Ovary (tissue), 9 donors: ENCODE measurements around the gene RYR3. TPM values are rescaled to one million over a fixed set of nuclear protein-coding genes. Genes with fewer than 3 reads are reported as not detected.

Source experiments
- DNase-seq, 5 donors: peaks; one replicate each; pipeline ENCODE4 v3.0.0-alpha.2; 2019 to 2020
- H3K27ac ChIP-seq, 2 donors: fragments of 200-600 bp; one replicate each; pipeline versions ENCODE4 v1.5.1 to v1.8.0; 2019 to 2022
- H3K27me3 ChIP-seq: fragments of 200-600 bp; one replicate; pipeline ENCODE4 v1.8.0; 2022
- H3K36me3 ChIP-seq: fragments of 200-600 bp; sonication (generic); one replicate; pipeline ENCODE4 v1.5.1; 2019
- H3K4me1 ChIP-seq: one replicate; pipeline ENCODE4 v1.8.1; 2013; ENCODE audit warnings: mild to moderate bottlenecking, moderate library complexity; ENCODE audit not compliant: insufficient read depth
- H3K4me3 ChIP-seq: fragments of 200-600 bp; sonication (generic); one replicate; pipeline ENCODE4 v1.5.1; 2017
- H3K9me3 ChIP-seq, 2 donors: fragments of 200-600 bp in 1 of 2; sonication (generic) in 1 of 2; one replicate each; pipeline versions ENCODE4 v1.5.1 to v1.8.1; 2013 to 2019; ENCODE audit warnings: mild to moderate bottlenecking in 1 of 2, moderate library complexity in 1 of 2
- EP300 ChIP-seq: sonication (generic); formaldehyde crosslinking; IDR thresholded peaks from one replicate; pipeline ENCODE4 v1.6.1; 2017; ENCODE audit warnings: antibody characterized with exemption
- POLR2A ChIP-seq: fragments of 450-650 bp; IDR thresholded peaks from one replicate; pipeline ENCODE4 v1.6.1; 2017; ENCODE audit warnings: antibody characterized with exemption, mild to moderate bottlenecking, moderate library complexity
- WGBS, 3 donors: extraction: QIAGEN DNeasy Blood & Tissue Kit in 1 of 3; methylation state at CpG; one replicate each; pipeline versions ENCODE4 v1.1.5 to v1.1.7; 2013 to 2017; 5-methylcytosine and 5-hydroxymethylcytosine counted together
- intact Hi-C, 4 donors: fragments of 100-400 bp; cut with DNase I; formaldehyde crosslinking; loops; one replicate each; pipeline versions ENCODE4 v1.11.0 to v1.15.1; 2022 to 2023
- polyA plus RNA-seq, 2 donors: library from polyadenylated mRNA; stranded (reverse); fragments of 200-250 nt in 1 of 2; fragments of 350-450 nt in 1 of 2; fragmentation: Illumina TruSeq in 1 of 2; extraction: RNeasy Lipid Tissue Mini Kit (QIAGEN cat#74804) in 1 of 2; gene quantifications; one replicate each; pipeline ENCODE4 v1.2.3, GENCODE V29; 2013 to 2014
- total RNA-seq, 7 donors: library from RNA; depleted of rRNA in 2 of 7; stranded (reverse); fragments of >200 nt in 2 of 7; fragmentation: NEBNext Ultra II Directional in 3 of 7; extraction: Animal tissue kit (Norgen Biotek cat#: 25700) in 3 of 7; gene quantifications; one replicate each; pipeline versions ENCODE4 v1.1.0 to v1.2.4, GENCODE V29; 2016 to 2023
- TF ChIP-seq, protein P1 (sequence below), 3 donors: fragments of 450-650 bp in 2 of 3; fragments of 200-600 bp in 1 of 3; IDR thresholded peaks; one replicate each; pipeline versions ENCODE4 v1.5.1 to v1.8.0; 2016 to 2022; ENCODE audit warnings: antibody characterized with exemption in 3 of 3, mild to moderate bottlenecking in 1 of 3
- donor health status: DM: no; HTN: no; CAD: no; lungs with moderate emphysema.
- donor health status: DM: no; HTN: no; CAD: no.
- donor health status: Bipolar disorder and iron deficiency.
- donor health status: DM: yes; HTN: yes; CAD: no.
- donor health status: DM: no; HTN: no; CAD: no.
- donor health status: DM: yes; HTN: yes; CAD: no.

Gene RYR3
- total and polyA plus RNA-seq, 9 donors = 0.52 to 6.0 (median 0.96) TPM

DNA sequence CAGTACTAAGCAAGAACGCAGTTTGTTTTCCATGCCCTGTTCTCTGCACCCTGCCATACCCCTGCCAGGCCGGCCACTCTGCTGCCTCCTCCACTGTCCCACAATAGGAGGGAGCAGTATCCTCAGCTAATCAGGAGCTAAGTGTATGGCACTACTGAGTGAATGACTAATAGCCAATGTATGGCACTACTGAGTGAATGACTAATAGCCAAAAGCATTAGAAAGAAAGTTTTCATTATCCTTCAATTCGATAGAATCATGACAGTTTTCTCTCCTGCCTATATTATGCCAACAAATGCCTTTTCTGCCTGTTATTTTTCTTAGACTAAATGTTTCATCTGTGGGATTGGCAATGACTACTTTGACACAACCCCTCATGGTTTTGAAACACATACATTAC is 550.0 kb downstream of the RYR3 start:
- WGBS, 3 donors = 94 to 97% (median 96%) methylated on average over 3 of the region's 3 CpGs
- TF ChIP-seq POLR2A = no peak
- TF ChIP-seq, protein P1, sequence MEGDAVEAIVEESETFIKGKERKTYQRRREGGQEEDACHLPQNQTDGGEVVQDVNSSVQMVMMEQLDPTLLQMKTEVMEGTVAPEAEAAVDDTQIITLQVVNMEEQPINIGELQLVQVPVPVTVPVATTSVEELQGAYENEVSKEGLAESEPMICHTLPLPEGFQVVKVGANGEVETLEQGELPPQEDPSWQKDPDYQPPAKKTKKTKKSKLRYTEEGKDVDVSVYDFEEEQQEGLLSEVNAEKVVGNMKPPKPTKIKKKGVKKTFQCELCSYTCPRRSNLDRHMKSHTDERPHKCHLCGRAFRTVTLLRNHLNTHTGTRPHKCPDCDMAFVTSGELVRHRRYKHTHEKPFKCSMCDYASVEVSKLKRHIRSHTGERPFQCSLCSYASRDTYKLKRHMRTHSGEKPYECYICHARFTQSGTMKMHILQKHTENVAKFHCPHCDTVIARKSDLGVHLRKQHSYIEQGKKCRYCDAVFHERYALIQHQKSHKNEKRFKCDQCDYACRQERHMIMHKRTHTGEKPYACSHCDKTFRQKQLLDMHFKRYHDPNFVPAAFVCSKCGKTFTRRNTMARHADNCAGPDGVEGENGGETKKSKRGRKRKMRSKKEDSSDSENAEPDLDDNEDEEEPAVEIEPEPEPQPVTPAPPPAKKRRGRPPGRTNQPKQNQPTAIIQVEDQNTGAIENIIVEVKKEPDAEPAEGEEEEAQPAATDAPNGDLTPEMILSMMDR (IDR thresholded peaks at IDR 0.05) = no peak
- TF ChIP-seq EP300 = no peak
- intact Hi-C loops = no loop called here
- H3K27ac ChIP-seq = no peak overlapping the region
- no peak overlapping the region for H3K4me3 ChIP-seq
- no peaks in the 10 kb centered on the region for H3K27me3 ChIP-seq
- no peaks in the 10 kb centered on the region for H3K4me1 ChIP-seq
- no peak for DNase-seq
- H3K36me3 ChIP-seq = no peaks in the 10 kb centered on the region
- no peaks in the 10 kb centered on the region for H3K9me3 ChIP-seq

DNA sequence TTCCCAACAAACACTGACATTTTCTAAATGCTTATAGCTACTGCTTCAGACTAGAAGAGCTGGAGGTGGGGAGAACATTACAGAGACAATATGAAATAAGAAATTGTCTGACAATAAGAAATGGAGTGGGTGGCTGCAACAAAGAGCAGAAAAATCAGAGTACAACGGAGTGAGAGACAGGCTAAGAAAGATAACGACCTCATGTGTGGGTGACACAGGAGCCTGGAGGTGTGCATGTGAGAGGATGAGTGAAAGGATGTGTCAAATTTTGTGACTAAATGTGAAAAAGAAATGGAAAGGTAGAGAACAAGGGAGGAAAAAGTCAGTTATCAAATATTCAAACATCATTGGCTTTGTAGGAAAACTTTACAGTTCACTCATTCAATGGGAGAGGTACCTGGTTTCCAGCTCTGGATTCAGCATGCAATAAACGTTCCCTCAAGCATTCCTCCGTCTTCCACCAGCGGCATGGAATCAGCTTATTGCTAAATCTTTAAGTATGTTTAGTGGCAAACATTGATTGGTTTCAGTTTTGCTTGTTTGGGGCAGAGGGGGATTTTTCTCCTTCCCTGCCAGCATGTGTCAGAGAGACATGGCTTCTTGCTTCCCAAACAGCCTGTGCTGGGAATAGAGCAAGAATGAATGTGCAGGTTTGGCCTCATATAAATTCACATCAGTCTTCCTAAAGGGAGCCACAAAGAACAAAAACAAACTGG is 553.8 kb downstream of the RYR3 start:
- TF ChIP-seq, protein P1 (IDR thresholded peaks at IDR 0.05) = no peak
- TF ChIP-seq POLR2A = no peak
- TF ChIP-seq EP300 = no peak
- Histone ChIP-seq H3K27me3 (no peaks in the 10 kb centered on the region), H3K4me3 (no peak overlapping the region), H3K27ac (no peak overlapping the region), H3K4me1 (no peaks in the 10 kb centered on the region), H3K9me3 (no peaks in the 10 kb centered on the region), H3K36me3 (no peaks in the 10 kb centered on the region)
- intact Hi-C loops = no loop called here
- DNase-seq = no peak
- 85 to 87% (median 85%) methylated on average over 5 of the region's 5 CpGs for WGBS, 3 donors

DNA sequence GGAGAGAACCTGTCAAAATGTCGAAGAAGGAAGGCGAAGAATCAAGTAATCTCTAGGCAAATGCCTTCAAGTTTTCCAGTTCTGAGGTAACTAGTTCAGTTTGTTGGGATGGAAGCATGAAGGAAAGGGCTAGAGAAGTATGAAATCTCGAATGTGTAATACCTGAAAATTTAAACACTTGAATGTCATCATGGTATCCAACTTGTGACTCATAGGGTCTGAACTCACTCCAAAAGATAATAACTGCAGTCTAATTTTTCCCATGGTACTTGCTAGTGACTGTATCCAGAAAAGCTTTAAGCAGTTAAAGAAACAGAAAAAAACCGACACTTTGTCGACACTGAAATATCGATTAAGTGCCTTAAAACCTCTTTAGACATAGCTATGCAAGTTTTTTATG is 554.6 kb downstream of the RYR3 start:
- intact Hi-C loops = no loop called here
- TF ChIP-seq POLR2A (no peak), EP300 (no peak)
- TF ChIP-seq, protein P1 (IDR thresholded peaks at IDR 0.05) = no peak
- DNase-seq = no peak
- Histone ChIP-seq H3K36me3 (no peaks in the 10 kb centered on the region), H3K27ac (no peak overlapping the region), H3K27me3 (no peaks in the 10 kb centered on the region), H3K9me3 (no peaks in the 10 kb centered on the region), H3K4me3 (no peak overlapping the region), H3K4me1 (no peaks in the 10 kb centered on the region)
- WGBS, 3 donors = 74 to 93% (median 78%) methylated on average over 6 of the region's 6 CpGs

DNA sequence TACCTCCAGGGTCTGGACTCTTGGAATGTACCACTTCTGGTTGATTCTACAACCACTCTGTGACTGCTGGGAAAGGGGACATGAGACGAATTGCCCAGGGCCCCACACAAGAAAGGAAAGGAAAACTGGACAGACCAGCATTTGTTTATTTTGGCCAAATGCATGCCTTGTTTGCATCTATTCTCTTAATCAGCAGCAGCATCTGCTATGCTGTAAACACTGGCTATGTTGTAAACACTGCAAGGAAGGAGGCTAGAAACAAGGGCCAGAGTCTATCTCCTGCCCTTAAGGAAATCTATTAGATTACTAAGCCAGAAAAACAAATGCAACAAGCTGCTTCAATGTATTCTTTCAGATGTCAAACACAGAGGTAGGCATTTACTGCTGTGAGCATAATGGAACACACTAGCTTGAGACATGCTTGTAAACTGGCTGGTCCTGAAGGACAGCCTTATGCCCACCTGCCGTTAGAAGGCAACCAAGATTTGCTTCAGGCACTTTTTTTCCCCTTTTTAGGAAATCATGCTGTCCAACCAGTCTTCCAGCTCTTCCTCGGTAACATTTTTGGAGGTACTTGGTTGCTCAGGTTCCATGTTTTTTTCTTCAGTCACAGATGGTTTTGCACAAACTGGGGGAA is 555.5 kb downstream of the RYR3 start:
- Histone ChIP-seq H3K4me1 (no peaks in the 10 kb centered on the region), H3K27me3 (no peaks in the 10 kb centered on the region), H3K36me3 (no peaks in the 10 kb centered on the region), H3K9me3 (no peaks in the 10 kb centered on the region), H3K4me3 (no peak overlapping the region), H3K27ac (no peak overlapping the region)
- intact Hi-C loops = no loop called here
- 73 to 78% (median 74%) methylated on average over 3 of the region's 3 CpGs for WGBS, 3 donors
- no peak for DNase-seq
- TF ChIP-seq, protein P1 (IDR thresholded peaks at IDR 0.05) = no peak
- TF ChIP-seq POLR2A = no peak
- TF ChIP-seq EP300 = no peak
